H1 (cell line): ENCODE results near the gene CLPTM1L.

Experiments used
- BCL11A ChIP-seq, 2 experiments: IDR thresholded peaks; one replicate each; pipeline ENCODE4 v1.6.1; 2011; ENCODE audit warnings: low read depth in 2 of 2, low read length in 2 of 2, mild to moderate bottlenecking in 2 of 2
- EZH2 ChIP-seq: fragments of 200-600 bp; sonication (generic); IDR thresholded peaks from 2 replicates; pipeline ENCODE4 v1.7.1; 2012; ENCODE audit warnings: low read depth, mild to moderate bottlenecking, moderate library complexity, low read length, inconsistent platforms; ENCODE audit not compliant: severe bottlenecking
- HDAC6 ChIP-seq: IDR thresholded peaks from one replicate; pipeline ENCODE4 v1.7.1; 2012; ENCODE audit warnings: low read depth, mild to moderate bottlenecking, inconsistent platforms, low read length, moderate library complexity
- JUND ChIP-seq: IDR thresholded peaks from 2 replicates; pipeline ENCODE4 v1.6.1; 2011; ENCODE audit warnings: mild to moderate bottlenecking, improper control_type of control experiment, low read length
- POLR2A ChIP-seq, 2 experiments: IDR thresholded peaks; 1 replicate in 1 of 2; 2 replicates in 1 of 2; pipeline ENCODE4 v1.6.1; 2011; ENCODE audit warnings: low read depth in 2 of 2, low read length in 2 of 2, mild to moderate bottlenecking in 2 of 2; ENCODE audit errors: control extremely low read depth in 1 of 2
- POU5F1 ChIP-seq: IDR thresholded peaks from 2 replicates; pipeline ENCODE4 v1.6.1; 2011; ENCODE audit warnings: low read depth, mild to moderate bottlenecking, low read length, moderate library complexity
- RFX5 ChIP-seq: IDR thresholded peaks from 2 replicates; pipeline ENCODE4 v1.6.1; 2011; ENCODE audit warnings: low read depth, low read length, improper control_type of control experiment, borderline replicate concordance
- RNF2 ChIP-seq: fragments of 200-900, 300-1000 bp; sonication (generic); IDR thresholded peaks from 2 replicates; pipeline ENCODE4 v1.7.1; 2016; ENCODE audit warnings: borderline replicate concordance, low read depth, mild to moderate bottlenecking, antibody characterized with exemption, low read length; ENCODE audit not compliant: poor library complexity, severe bottlenecking; ENCODE audit errors: missing control alignments
- ZNF274 ChIP-seq: IDR thresholded peaks from 2 replicates; pipeline ENCODE4 v1.7.0; 2012; ENCODE audit warnings: low read length, borderline replicate concordance; ENCODE audit errors: extremely low read depth
- TF ChIP-seq, protein P1 (sequence below), 3 experiments: IDR thresholded peaks; 1 replicate in 2 of 3; 2 replicates in 1 of 3; pipeline versions ENCODE4 v1.5.1 to v1.6.1; 2011; ENCODE audit warnings: low read length in 3 of 3, mild to moderate bottlenecking in 3 of 3, inconsistent platforms in 2 of 3, low read depth in 1 of 3, moderate library complexity in 1 of 3; ENCODE audit not compliant: insufficient read depth in 1 of 3; ENCODE audit errors: control extremely low read depth in 1 of 3

DNA sequence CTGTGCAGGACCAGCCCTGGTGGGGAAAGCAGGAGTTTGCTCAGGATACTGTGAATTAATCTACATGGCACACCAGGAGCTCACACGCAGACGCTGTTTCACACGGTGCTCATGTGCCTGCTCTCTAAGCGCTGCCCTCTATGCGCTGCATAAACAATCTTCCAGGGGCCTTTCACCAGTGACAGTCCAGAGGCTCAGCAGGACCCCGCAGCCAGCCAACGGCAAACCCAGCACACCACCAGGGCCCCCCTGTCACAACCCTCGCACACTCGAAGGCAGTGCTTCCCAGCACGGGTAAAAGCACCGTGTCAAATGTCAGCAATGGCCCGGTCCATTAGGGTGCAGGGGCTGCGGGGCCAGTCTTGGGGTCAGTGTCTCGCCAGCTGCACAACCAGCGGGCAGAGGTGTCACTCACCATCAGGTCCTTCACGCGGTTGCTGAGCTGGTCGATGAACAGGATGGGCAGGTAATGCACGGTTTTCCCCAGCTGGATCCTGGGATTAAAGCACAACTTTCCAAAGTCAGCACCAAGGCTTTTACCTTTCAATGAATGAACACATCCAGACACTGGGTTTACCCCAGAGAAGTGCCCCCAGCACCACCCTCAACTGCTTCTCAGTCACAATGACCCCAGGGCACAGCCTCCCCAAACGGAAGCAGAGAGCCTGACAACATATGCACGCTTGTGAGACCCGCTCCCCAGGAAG is 7.3 kb downstream of the CLPTM1L start:
- no peak for TF ChIP-seq ZNF274
- no peak for TF ChIP-seq JUND
- TF ChIP-seq, protein P1, sequence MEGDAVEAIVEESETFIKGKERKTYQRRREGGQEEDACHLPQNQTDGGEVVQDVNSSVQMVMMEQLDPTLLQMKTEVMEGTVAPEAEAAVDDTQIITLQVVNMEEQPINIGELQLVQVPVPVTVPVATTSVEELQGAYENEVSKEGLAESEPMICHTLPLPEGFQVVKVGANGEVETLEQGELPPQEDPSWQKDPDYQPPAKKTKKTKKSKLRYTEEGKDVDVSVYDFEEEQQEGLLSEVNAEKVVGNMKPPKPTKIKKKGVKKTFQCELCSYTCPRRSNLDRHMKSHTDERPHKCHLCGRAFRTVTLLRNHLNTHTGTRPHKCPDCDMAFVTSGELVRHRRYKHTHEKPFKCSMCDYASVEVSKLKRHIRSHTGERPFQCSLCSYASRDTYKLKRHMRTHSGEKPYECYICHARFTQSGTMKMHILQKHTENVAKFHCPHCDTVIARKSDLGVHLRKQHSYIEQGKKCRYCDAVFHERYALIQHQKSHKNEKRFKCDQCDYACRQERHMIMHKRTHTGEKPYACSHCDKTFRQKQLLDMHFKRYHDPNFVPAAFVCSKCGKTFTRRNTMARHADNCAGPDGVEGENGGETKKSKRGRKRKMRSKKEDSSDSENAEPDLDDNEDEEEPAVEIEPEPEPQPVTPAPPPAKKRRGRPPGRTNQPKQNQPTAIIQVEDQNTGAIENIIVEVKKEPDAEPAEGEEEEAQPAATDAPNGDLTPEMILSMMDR (IDR thresholded peaks at IDR 0.05; ENCODE audit: control extremely low read depth in 1 of 3, insufficient read depth in 1 of 3, low read depth in 1 of 3, low read length in 3 of 3) = no peak
- TF ChIP-seq EZH2 = no peak
- TF ChIP-seq HDAC6 = no peak
- no peak for TF ChIP-seq RFX5
- no peak for TF ChIP-seq BCL11A (IDR thresholded peaks at IDR 0.05; ENCODE audit: low read depth in 2 of 2, low read length in 2 of 2)
- TF ChIP-seq RNF2 = no peak
- TF ChIP-seq POU5F1 = no peak
- no peak for TF ChIP-seq POLR2A (IDR thresholded peaks at IDR 0.05; ENCODE audit: control extremely low read depth in 1 of 2, low read depth in 2 of 2, low read length in 2 of 2)
